ENCODE results near the gene KCTD2.

The KCTD2 gene, protein sequence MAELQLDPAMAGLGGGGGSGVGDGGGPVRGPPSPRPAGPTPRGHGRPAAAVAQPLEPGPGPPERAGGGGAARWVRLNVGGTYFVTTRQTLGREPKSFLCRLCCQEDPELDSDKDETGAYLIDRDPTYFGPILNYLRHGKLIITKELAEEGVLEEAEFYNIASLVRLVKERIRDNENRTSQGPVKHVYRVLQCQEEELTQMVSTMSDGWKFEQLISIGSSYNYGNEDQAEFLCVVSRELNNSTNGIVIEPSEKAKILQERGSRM

DNA sequence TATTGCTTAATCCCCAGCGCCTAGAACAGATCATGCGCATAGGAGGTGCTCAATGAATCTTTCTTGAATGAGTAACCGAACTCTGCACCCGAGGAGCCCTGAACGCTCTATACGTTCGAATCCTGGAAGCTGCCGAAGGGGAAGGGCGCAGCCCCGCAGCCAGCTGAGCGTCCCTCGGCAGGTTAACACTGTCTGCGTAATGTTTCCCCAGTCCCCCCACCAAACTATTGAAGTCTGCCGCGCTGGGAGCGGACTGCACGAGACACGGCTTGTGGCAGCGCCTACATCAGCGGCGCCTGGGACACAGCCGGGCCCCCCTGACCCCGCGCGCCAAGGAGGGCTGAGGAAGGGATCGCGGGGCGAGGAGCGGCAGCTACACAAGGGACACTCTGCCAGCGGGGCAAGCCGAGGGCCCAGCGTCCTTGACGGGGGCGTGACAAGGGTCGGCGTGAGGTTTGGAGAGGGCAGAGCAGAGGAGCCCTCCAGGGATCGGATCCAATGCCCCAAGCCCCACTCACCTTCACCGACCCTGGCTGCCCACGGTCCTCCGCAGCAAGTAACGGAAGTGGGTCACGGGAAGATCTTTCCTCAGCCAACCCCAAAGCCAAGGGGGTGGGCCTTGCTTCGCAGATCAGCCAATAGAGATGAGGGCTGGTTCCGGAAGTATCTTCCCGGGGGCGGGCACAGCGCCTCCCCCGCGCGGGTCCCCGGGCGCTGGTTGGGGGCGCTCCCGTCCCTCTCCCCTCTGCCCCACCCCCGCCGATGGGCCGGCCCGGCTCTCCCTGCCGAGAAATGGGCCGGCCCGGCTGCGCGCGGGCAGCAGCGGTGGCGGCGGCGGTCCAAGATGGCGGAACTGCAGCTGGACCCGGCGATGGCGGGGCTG, at the start of gene KCTD2, which contains the start of gene ATP5PD:
KCTD2 (plus strand) TSS at position 819 of the 883 bp plus-strand sequence; CDS start at position 845, 26 bp downstream.
ATP5PD (minus strand) TSS at position 563 of the 883 bp plus-strand sequence. CDS start 4,319 bp downstream, outside the sequence.
- TF ChIP-seq GATA2 (IDR thresholded peaks at IDR 0.05; ENCODE audit: low read depth, low read length) (no peak; the same call in 1 of the 2 replicates), GATA3 (IDR thresholded peaks at IDR 0.05; ENCODE audit: low read depth, low read length) (no peak)

GRCh38 chr17:74998783-74999182, 48.2 kb upstream of the KCTD2 start:
- no peak for TF ChIP-seq GATA3 (IDR thresholded peaks at IDR 0.05; ENCODE audit: low read depth, low read length)
- TF ChIP-seq GATA2 (IDR thresholded peaks at IDR 0.05; ENCODE audit: low read depth, low read length): no peak

GRCh38 chr17:74999523-74999922, 47.5 kb upstream of the KCTD2 start:
- no peak for TF ChIP-seq GATA3 (IDR thresholded peaks at IDR 0.05; ENCODE audit: low read depth, low read length)
- TF ChIP-seq GATA2 (IDR thresholded peaks at IDR 0.05; ENCODE audit: low read depth, low read length): no peak

DNA sequence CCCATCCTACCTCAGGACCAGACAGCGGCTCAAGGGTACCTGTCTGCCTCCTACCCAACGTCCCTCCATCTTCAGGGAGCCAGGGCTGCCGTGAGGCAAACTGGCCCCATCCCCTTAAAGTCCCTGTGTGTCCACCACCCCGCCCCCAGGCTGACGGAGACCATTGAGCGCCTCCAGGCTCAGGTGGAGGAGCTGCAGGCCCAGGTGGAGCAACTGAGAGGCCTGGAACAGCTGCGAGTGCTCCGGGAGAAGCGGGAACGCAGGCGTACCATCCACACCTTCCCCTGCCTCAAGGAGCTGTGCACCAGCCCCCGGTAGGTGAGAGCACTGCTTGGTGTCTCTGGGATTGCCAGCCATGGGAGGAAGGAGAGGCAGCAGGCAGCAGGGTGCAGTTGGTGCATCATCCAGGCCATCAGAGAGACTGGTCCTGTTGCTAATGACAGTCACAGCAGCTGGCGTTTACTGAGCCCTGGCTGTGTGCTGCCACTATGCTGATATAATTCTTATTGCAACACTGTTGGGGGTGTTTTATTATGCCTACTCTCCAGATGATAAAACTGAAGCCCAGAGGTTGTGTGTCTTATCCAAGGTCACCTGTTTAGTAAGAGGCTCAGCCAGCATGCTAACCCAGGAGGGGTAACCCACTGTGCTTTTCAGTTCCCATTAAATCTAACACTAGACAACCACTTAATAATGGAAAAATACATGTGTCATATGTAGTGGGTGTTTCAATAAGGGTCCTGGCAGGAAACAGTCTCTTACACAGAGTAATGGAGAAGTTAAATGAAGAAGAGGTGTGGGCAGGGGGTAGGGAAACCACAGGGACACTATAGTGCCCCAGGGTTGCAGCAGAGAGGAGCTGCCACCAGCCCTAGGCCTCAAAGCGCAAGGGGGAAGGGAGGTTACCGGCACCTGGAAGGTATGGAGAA, 44.8 kb upstream of the KCTD2 start:
- TF ChIP-seq GATA3 (IDR thresholded peaks at IDR 0.05; ENCODE audit: low read depth, low read length): no peak
- no peak for TF ChIP-seq GATA2 (IDR thresholded peaks at IDR 0.05; ENCODE audit: low read depth, low read length)

GRCh38 chr17:75003070-75003956, 43.7 kb upstream of the KCTD2 start:
- no peak for TF ChIP-seq GATA3 (IDR thresholded peaks at IDR 0.05; ENCODE audit: low read depth, low read length)
- TF ChIP-seq GATA2 (IDR thresholded peaks at IDR 0.05; ENCODE audit: low read depth, low read length): no peak

- TF ChIP-seq GATA3 (IDR thresholded peaks at IDR 0.05; ENCODE audit: low read depth, low read length) (no peak), GATA2 (IDR thresholded peaks at IDR 0.05; ENCODE audit: low read depth, low read length) (no peak)
Measured at GRCh38 chr17:75003957-75004355, 43.1 kb upstream of the KCTD2 start.

DNA sequence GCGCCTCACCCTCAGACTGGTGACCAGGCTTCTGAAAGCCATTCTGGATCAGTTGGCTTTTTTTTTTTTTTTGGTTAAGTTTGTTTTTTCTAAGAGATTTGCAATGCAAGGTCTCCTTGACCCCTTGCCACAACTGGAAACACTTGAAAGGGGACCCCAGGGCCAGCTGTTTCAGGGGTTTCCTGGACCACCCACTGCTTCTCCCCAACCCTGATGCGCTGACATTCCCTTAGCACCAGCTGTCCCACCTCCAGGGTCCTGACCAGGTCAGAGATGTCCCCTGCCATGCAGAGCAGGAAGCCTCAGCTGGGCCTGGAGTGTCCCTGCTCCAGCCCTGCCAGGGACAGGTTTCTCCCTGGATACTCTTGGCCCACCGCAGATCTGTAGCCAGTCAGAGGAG, 42.7 kb upstream of the KCTD2 start:
- TF ChIP-seq GATA2 (IDR thresholded peaks at IDR 0.05; ENCODE audit: low read depth, low read length) (no peak), GATA3 (IDR thresholded peaks at IDR 0.05; ENCODE audit: low read depth, low read length) (no peak)

- TF ChIP-seq GATA3 (IDR thresholded peaks at IDR 0.05; ENCODE audit: low read depth, low read length) (no peak), GATA2 (IDR thresholded peaks at IDR 0.05; ENCODE audit: low read depth, low read length) (no peak)
Measured at GRCh38 chr17:75005291-75005690, 41.7 kb upstream of the KCTD2 start.

DNA sequence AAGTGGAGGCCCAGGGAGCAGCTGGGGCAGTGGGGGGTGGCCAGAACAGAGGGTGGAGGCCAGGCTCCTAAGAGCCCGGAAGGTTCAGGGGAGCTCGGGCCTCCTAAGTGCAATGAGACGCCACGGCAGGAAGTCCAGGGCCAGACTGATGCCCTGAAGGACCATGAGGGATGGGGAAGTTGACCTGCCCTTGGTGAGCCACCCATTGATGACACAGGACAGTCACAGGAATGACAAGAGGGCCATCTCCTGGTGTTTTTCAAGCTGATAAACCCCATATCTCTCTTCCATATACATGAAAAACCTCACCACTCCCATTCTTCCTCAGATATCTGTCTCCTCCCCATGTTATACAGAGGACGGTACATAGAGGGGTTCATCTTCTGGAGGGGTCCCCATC, 40.4 kb upstream of the KCTD2 start:
- TF ChIP-seq GATA3 (IDR thresholded peaks at IDR 0.05; ENCODE audit: low read depth, low read length) (no peak), GATA2 (IDR thresholded peaks at IDR 0.05; ENCODE audit: low read depth, low read length) (no peak)

DNA sequence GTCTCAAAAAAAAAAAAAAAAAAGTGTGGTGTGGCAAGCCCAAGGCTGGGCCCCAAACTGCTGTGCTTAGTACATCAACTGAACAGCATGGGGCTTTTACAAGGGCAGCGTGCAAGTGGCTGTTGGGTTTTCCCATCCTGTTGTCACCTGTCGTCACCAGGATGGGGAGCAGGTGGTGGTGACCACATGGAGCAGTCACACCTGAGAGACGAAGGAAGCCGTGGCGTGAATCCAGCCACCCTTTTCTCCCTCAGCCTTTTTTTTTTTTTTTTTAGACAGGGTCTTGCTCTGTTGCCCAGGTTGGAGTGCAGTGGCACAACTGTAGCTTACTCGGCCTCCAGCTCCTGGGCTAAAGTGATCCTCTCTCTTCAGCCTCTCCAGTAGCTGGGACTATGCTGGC, 38.7 kb upstream of the KCTD2 start:
- TF ChIP-seq GATA2 (IDR thresholded peaks at IDR 0.05; ENCODE audit: low read depth, low read length) (no peak), GATA3 (IDR thresholded peaks at IDR 0.05; ENCODE audit: low read depth, low read length) (no peak)

- TF ChIP-seq GATA2 (IDR thresholded peaks at IDR 0.05; ENCODE audit: low read depth, low read length) (no peak), GATA3 (IDR thresholded peaks at IDR 0.05; ENCODE audit: low read depth, low read length) (no peak)
Measured at GRCh38 chr17:75009139-75009724, 37.8 kb upstream of the KCTD2 start.

- TF ChIP-seq GATA3 (IDR thresholded peaks at IDR 0.05; ENCODE audit: low read depth, low read length) (no peak), GATA2 (IDR thresholded peaks at IDR 0.05; ENCODE audit: low read depth, low read length) (no peak)
Measured at GRCh38 chr17:75010683-75011400, 36.2 kb upstream of the KCTD2 start.

Data from SH-SY5Y (cell line).